Mucosa of gallbladder (tissue), 1 donor: ENCODE measurements around the gene NPIPA3. TPM values are rescaled to one million over a fixed set of nuclear protein-coding genes. Genes with fewer than 3 reads are reported as not detected.
"Not testable (repeated sequence)": the region's sequence is repeated elsewhere in the genome, so short reads cannot be mapped to it uniquely, and the experiment has no call there.

Experiments
- DNase-seq: peaks from one replicate; pipeline ENCODE4 v3.0.0-alpha.2; 2020; ENCODE audit warnings: low spot score
- total RNA-seq: library from RNA; stranded (reverse); gene quantifications from one replicate; pipeline ENCODE4 v1.2.1, GENCODE V29; 2021
- donor health status: DM: no; HTN: no; CAD: no.

The NPIPA3 gene
- total RNA-seq, 1 donor from 2014 or later: 2.3 TPM

DNA sequence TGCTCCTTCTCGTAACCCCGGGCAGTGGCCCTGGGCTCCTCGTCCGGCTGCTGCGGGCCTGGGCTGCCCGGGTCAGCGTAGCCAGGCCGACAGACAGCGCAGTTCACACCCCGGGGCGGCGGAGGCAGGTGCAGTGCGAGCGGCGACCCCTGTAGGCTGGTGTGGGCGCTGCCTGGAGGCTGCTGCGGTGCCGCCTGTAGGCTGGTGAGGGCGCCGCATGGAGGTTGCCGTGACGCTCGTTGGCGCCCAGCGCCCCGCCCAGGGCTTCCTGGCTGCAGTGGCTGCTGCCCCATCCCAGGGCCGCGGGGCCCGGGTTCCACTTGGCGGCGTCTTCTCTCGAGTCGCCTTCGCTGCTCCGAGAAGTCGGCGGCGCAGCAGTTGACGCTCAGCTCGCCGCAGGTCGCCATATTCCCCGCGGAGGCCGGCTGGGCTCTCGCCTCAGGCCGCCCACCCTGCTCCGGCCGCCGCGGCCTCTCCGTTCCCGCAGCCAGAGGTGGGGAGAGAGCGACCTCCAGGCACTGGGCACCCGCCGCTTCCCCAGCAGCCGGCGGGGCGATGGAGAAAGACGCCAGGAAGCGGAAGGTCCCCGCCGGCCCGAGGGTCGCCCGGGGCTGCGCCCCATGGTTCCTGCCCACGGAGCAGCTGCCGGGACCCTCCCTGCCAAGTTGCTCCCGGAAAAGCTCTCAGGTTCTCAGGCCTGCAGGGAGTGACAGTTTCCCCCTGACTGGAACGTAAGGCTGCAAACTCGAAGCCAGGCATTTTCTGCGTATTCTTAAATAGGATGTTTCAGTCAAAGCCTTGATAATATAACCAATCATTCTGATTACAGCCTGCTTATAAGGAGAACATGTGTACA, 39.3 kb downstream of the NPIPA3 start, which contains the start of gene NPIPA2:
NPIPA2 (plus strand) TSS at position 261 of the 856 bp plus-strand sequence. CDS start 5,533 bp downstream, outside the sequence.
- DNase-seq: not testable (repeated sequence)

- DNase-seq: not testable (repeated sequence)
Measured at GRCh38 chr16:14773654-14774053, 70.4 kb downstream of the NPIPA3 start.

DNA sequence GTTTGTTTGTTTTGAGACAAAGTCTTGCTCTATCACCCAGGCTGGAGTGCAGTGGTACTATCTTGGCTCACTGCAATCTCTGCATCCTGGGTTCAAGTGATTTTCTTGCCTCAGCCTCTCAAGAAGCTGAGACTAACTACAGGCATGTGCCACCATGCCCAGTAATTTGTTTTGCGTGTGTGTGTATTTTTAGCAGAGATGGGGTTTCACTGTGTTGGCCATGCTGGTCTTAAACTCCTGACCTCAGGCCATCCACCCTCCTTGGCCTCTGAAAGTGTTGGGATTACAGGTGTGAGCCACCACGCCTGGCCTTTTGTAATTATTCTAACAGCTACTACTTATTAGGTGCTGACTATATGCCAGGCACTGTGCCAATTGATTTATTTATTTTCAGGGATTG, 72.4 kb downstream of the NPIPA3 start:
- not testable (repeated sequence) for DNase-seq

Other genes with a start within 250 kb of the NPIPA3 start
- 33.5 TPM for gene PARN, start 73.2 kb upstream of the NPIPA3 start, total RNA-seq
- 62.4 TPM for gene BFAR, start 70.5 kb upstream of the NPIPA3 start, total RNA-seq
- gene PLA2G10, start 9.1 kb upstream of the NPIPA3 start, total RNA-seq: 7.0 TPM
- gene NPIPA2, start 39.1 kb downstream of the NPIPA3 start, total RNA-seq: 6.7 TPM
- 83.7 TPM for gene NOMO1, start 130.3 kb downstream of the NPIPA3 start, total RNA-seq
- 114 TPM for gene NPIPA1, start 234.0 kb downstream of the NPIPA3 start, total RNA-seq